Measurements from ENCODE around the gene TRIM33.

DNA sequence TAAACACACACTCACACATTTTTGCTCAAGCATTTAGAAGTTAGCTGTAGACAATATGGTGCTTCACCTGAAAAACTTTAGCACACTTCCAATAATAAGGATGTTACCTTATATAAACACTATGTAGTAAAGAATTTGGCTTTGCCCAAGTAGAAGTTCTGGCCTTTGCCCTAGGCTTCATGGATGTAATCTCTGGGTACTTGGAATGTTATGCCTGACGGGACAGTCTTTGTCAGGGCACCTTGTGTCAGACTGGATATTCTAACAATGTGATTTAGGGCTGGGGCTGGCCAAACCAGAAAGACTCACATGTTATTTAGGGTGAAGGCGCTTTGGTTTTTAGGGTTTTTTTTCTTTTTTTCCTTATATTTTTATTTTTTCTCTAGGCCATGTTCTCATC lies 34.8 kb upstream of the TRIM33 start:
- no peak for TF ChIP-seq POLR2A (IDR thresholded peaks at IDR 0.05)
- TF ChIP-seq, protein P1, sequence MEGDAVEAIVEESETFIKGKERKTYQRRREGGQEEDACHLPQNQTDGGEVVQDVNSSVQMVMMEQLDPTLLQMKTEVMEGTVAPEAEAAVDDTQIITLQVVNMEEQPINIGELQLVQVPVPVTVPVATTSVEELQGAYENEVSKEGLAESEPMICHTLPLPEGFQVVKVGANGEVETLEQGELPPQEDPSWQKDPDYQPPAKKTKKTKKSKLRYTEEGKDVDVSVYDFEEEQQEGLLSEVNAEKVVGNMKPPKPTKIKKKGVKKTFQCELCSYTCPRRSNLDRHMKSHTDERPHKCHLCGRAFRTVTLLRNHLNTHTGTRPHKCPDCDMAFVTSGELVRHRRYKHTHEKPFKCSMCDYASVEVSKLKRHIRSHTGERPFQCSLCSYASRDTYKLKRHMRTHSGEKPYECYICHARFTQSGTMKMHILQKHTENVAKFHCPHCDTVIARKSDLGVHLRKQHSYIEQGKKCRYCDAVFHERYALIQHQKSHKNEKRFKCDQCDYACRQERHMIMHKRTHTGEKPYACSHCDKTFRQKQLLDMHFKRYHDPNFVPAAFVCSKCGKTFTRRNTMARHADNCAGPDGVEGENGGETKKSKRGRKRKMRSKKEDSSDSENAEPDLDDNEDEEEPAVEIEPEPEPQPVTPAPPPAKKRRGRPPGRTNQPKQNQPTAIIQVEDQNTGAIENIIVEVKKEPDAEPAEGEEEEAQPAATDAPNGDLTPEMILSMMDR (IDR thresholded peaks at IDR 0.05): no peak

All from adrenal gland (tissue), 5 donors.